Keratinocyte (primary cell): ENCODE data around the gene ST8SIA5. TPM values are rescaled to one million over a fixed set of nuclear protein-coding genes. Genes with fewer than 3 reads are reported as not detected.

Experiments used
- DNase-seq: peaks from one replicate; pipeline ENCODE4 v3.0.0-alpha.2; 2011; ENCODE audit warnings: low read depth, missing footprints, low spot score
- FAIRE-seq: peaks from 2 replicates; lab custom pipeline; 2011; peaks lifted over from hg19 to GRCh38; lab: Jason Lieb, UNC
- H2AFZ ChIP-seq: 2 replicates; pipeline ENCODE4 v1.6.0; 2012; ENCODE audit warnings: low read length, control low read depth, inconsistent platforms; ENCODE audit not compliant: control insufficient read depth
- H3K27ac ChIP-seq: 2 replicates; pipeline ENCODE4 v1.5.1; 2011; ENCODE audit warnings: low read length; ENCODE audit not compliant: control insufficient read depth, insufficient read depth
- H3K27me3 ChIP-seq: 3 replicates; pipeline ENCODE4 v1.6.0; 2011; ENCODE audit warnings: low read length; ENCODE audit not compliant: control insufficient read depth, insufficient read depth; ENCODE audit errors: extremely low read depth
- H3K36me3 ChIP-seq, 2 experiments: 2 replicates in 1 of 2; 3 replicates in 1 of 2; pipeline ENCODE4 v1.5.1; 2011; ENCODE audit warnings: low read length in 2 of 2, mild to moderate bottlenecking in 1 of 2; ENCODE audit not compliant: control insufficient read depth in 2 of 2, insufficient read depth in 2 of 2; ENCODE audit errors: extremely low read depth in 1 of 2
- H3K4me1 ChIP-seq: 3 replicates; pipeline ENCODE4 v1.5.1; 2011; ENCODE audit warnings: low read length; ENCODE audit not compliant: control insufficient read depth, insufficient read depth; ENCODE audit errors: extremely low read depth
- H3K4me2 ChIP-seq: 3 replicates; pipeline ENCODE4 v1.6.0; 2011; ENCODE audit warnings: low read depth, low read length; ENCODE audit not compliant: control insufficient read depth, insufficient read depth; ENCODE audit errors: extremely low read depth
- H3K4me3 ChIP-seq, 3 experiments: fragments of 200-600 bp in 1 of 3; sonication (generic) in 1 of 3; 2 replicates in 2 of 3; 3 replicates in 1 of 3; pipeline ENCODE4 v1.5.1; 2011 to 2016; ENCODE audit warnings: low read length in 3 of 3, mild to moderate bottlenecking in 3 of 3, control low read depth in 2 of 3, inconsistent platforms in 1 of 3, low read depth in 1 of 3, mixed read lengths in 1 of 3, mixed run types in 1 of 3, moderate library complexity in 1 of 3; ENCODE audit not compliant: control insufficient read depth in 2 of 3, insufficient read depth in 2 of 3; ENCODE audit errors: extremely low read depth in 1 of 3
- H3K79me2 ChIP-seq: 2 replicates; pipeline ENCODE4 v1.6.0; 2012; ENCODE audit warnings: low read length; ENCODE audit not compliant: control insufficient read depth, insufficient read depth
- H3K9ac ChIP-seq: 3 replicates; pipeline ENCODE4 v1.6.0; 2011; ENCODE audit warnings: low read length; ENCODE audit not compliant: control insufficient read depth, insufficient read depth; ENCODE audit errors: extremely low read depth
- H3K9me1 ChIP-seq: 3 replicates; pipeline ENCODE4 v1.6.0; 2011; ENCODE audit warnings: low read length; ENCODE audit not compliant: control insufficient read depth, insufficient read depth; ENCODE audit errors: extremely low read depth
- H3K9me3 ChIP-seq: 2 replicates; pipeline ENCODE4 v1.5.1; 2012; ENCODE audit warnings: low read depth, low read length; ENCODE audit not compliant: control insufficient read depth
- H4K20me1 ChIP-seq: 3 replicates; pipeline ENCODE4 v1.6.0; 2011; ENCODE audit warnings: low read length; ENCODE audit not compliant: control insufficient read depth, insufficient read depth; ENCODE audit errors: extremely low read depth
- EZH2 ChIP-seq: IDR thresholded peaks from one replicate; pipeline ENCODE4 v1.6.1; 2012; ENCODE audit warnings: inconsistent platforms, mild to moderate bottlenecking, low read length, moderate library complexity
- dilution Hi-C: fragments of 300-500 bp; cut with MboI; formaldehyde crosslinking; loops from one replicate; pipeline ENCODE4 v1.7.0; 2020; ENCODE audit warnings: low sequenced_read_pairs; ENCODE audit not compliant: extremely low pct_ligation_motif_present
- polyA plus RNA-seq, 5 experiments: library from polyadenylated mRNA; depleted of rRNA in 3 of 5; stranded (reverse) in 3 of 5; stranded (forward) in 1 of 5; unstranded in 1 of 5; fragments of >200 nt; gene quantifications; 1 replicate in 1 of 5; 2 replicates in 3 of 5; 3 replicates in 1 of 5; pipeline versions ENCODE4 v1.2.1 to v1.2.3, GENCODE V29; 2011 to 2012; ENCODE audit warnings: missing spikeins in 2 of 5, low read depth in 1 of 5, low replicate concordance in 1 of 5
- TF ChIP-seq, protein P1 (sequence below), 3 experiments: IDR thresholded peaks in 1 of 3; conservative IDR thresholded peaks in 1 of 3; optimal IDR thresholded peaks in 1 of 3; 2 replicates in 2 of 3; 3 replicates in 1 of 3; pipeline versions ENCODE3 to v1.5.1; 2011; ENCODE audit warnings: low read length in 3 of 3, mild to moderate bottlenecking in 3 of 3, moderate library complexity in 2 of 3, control low read depth in 1 of 3, inconsistent platforms in 1 of 3; ENCODE audit not compliant: insufficient read depth in 2 of 3; ENCODE audit errors: extremely low read depth in 1 of 3

Gene ST8SIA5
- polyA plus RNA-seq, 1 donor (not counting 4 experiments of a cell fraction or from before 2014, with no cell fraction given) = under 0.01 TPM

DNA sequence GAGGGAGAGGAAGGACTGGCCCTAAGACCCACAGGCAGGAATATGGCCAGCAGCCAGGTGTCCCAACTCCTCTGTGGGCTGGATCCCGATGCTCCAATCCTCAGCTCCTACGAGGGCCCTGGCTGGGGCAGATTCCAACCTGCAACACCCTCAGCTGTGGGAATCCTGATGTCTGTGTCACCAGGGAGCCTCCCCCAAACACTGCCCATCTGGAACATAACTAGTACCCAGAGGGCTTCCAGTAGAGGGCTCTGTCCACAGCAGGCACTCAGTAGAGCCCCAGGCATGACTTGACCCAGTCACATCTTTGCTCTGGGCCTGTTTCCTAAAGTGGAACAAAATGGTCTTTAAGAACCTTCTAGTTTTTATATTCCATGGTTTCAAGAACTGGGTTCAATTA lies 79.2 kb downstream of the ST8SIA5 start:
- Histone ChIP-seq H2AFZ (no peak overlapping the region), H3K4me2 (no peak overlapping the region), H3K4me1 (no peaks in the 10 kb centered on the region), H3K9ac (no peak overlapping the region), H3K9me3 (no peaks in the 10 kb centered on the region), H3K4me3 (no peak overlapping the region), H3K27ac (no peak overlapping the region), H4K20me1 (no peaks in the 10 kb centered on the region), H3K36me3 (no peaks in the 10 kb centered on the region), H3K79me2 (no peaks in the 10 kb centered on the region), H3K9me1 (no peaks in the 10 kb centered on the region), H3K27me3 (peaks cover under 1% of the 10 kb centered on the region)
- dilution Hi-C loops = no loop called here
- no peak for FAIRE-seq
- no peak for DNase-seq
- TF ChIP-seq EZH2 = no peak
- TF ChIP-seq, protein P1, sequence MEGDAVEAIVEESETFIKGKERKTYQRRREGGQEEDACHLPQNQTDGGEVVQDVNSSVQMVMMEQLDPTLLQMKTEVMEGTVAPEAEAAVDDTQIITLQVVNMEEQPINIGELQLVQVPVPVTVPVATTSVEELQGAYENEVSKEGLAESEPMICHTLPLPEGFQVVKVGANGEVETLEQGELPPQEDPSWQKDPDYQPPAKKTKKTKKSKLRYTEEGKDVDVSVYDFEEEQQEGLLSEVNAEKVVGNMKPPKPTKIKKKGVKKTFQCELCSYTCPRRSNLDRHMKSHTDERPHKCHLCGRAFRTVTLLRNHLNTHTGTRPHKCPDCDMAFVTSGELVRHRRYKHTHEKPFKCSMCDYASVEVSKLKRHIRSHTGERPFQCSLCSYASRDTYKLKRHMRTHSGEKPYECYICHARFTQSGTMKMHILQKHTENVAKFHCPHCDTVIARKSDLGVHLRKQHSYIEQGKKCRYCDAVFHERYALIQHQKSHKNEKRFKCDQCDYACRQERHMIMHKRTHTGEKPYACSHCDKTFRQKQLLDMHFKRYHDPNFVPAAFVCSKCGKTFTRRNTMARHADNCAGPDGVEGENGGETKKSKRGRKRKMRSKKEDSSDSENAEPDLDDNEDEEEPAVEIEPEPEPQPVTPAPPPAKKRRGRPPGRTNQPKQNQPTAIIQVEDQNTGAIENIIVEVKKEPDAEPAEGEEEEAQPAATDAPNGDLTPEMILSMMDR (optimal IDR thresholded peaks at IDR 0.05 in 1 of 3, IDR thresholded peaks at IDR 0.05 in 1 of 3, conservative IDR thresholded peaks at IDR 0.05 in 1 of 3; ENCODE audit: extremely low read depth in 1 of 3, insufficient read depth in 2 of 3, low read length in 3 of 3) = peak in 2 of 3 experiments; percentile 6 to 18

DNA sequence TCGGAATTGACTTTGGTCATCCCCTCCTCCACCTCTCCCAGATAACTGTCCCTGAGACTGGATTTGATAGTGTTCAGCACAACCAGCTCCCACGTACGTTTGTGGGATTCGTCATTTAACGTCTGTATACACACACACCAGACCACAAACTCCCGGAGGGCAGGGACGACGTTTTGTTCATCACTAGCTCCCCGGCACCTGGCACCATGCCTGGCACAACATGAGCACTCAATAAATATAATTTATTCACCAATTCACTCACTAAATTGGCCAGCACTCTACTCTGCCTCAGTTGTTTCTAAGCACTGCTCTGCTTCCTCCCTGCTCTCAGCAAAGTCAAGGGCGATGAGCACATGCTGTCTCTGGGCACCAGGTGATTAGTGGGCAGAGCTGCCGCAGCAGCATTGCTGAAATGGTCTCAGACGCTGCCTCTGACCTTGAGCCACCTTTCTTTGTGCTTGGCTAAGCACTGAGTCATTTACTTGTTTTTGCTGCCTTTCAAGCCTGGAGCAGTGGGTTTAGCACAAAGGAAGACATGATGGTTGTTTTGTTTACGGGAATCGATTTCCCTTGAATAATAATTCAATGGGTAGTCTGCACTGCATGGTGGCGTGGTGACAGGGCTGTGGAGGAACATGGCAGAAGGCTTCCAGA lies 80.5 kb downstream of the ST8SIA5 start:
- Histone ChIP-seq H3K27me3 (peaks cover 3% of the 10 kb centered on the region), H3K4me1 (no peaks in the 10 kb centered on the region), H3K79me2 (no peaks in the 10 kb centered on the region), H3K27ac (no peak overlapping the region), H3K9me1 (no peaks in the 10 kb centered on the region), H3K9ac (no peak overlapping the region), H3K36me3 (no peaks in the 10 kb centered on the region), H4K20me1 (no peaks in the 10 kb centered on the region), H2AFZ (no peak overlapping the region), H3K9me3 (no peaks in the 10 kb centered on the region), H3K4me2 (no peak overlapping the region), H3K4me3 (no peak overlapping the region)
- TF ChIP-seq EZH2 = no peak
- TF ChIP-seq, protein P1 (optimal IDR thresholded peaks at IDR 0.05 in 1 of 3, IDR thresholded peaks at IDR 0.05 in 1 of 3, conservative IDR thresholded peaks at IDR 0.05 in 1 of 3; ENCODE audit: extremely low read depth in 1 of 3, insufficient read depth in 2 of 3, low read length in 3 of 3) = no peak
- dilution Hi-C loops = no loop called here
- DNase-seq (no peak), FAIRE-seq (no peak)
